T-helper 2 cell treated with Interferon-gamma antibody and Interleukin-4, amounts not matched to agents 100 ng/mL and 5 ng/mL, for 36 hours (primary cell): ENCODE data around the gene DRICH1. TPM values are rescaled to one million over a fixed set of nuclear protein-coding genes. Genes with fewer than 3 reads are reported as not detected.
"Not testable (repeated sequence)": the region's sequence is repeated elsewhere in the genome, so short reads cannot be mapped to it uniquely, and the experiment has no call there.

Experiments
- intact Hi-C: fragments of 100-400 bp; cut with micrococcal nuclease; formaldehyde crosslinking; loops from one replicate; pipeline ENCODE4 v1.15.1; 2023
- total RNA-seq: library from RNA; stranded (reverse); gene quantifications from 2 replicates; pipeline ENCODE4 v1.2.3, GENCODE V29; 2022

The DRICH1 gene
- total RNA-seq, 1 donor from 2014 or later: 1.2 TPM

GRCh38 chr22:23598805-23599518 is 33.2 kb downstream of the DRICH1 start:
- intact Hi-C loops: no loop called here

- intact Hi-C loops: not testable (repeated sequence)
Measured at GRCh38 chr22:23597576-23598268, 34.4 kb downstream of the DRICH1 start.

GRCh38 chr22:23595904-23596303 is 36.2 kb downstream of the DRICH1 start:
- intact Hi-C loops: not testable (repeated sequence)

GRCh38 chr22:23591846-23592245 is 40.3 kb downstream of the DRICH1 start:
- intact Hi-C loops: no loop called here

GRCh38 chr22:23591201-23591791 is 40.8 kb downstream of the DRICH1 start:
- intact Hi-C loops: no loop called here

GRCh38 chr22:23583836-23584235 is 48.3 kb downstream of the DRICH1 start:
- intact Hi-C loops: no loop called here

GRCh38 chr22:23583153-23583552 is 49.0 kb downstream of the DRICH1 start:
- intact Hi-C loops: no loop called here

- intact Hi-C loops: no loop called here
Measured at GRCh38 chr22:23581260-23581650, 50.9 kb downstream of the DRICH1 start.

GRCh38 chr22:23580576-23581259 is 51.4 kb downstream of the DRICH1 start:
- intact Hi-C loops: no loop called here

- intact Hi-C loops: no loop called here
Measured at GRCh38 chr22:23579870-23580575, 52.1 kb downstream of the DRICH1 start, which contains the start of gene IGLL1. Gene IGLL1, minus strand, starts transcription at chr22:23580290. Its CDS starts 100 bp downstream, at chr22:23580190.

GRCh38 chr22:23579280-23579679 is 52.8 kb downstream of the DRICH1 start:
- intact Hi-C loops: no loop called here

GRCh38 chr22:23578306-23578705 is 53.8 kb downstream of the DRICH1 start:
- intact Hi-C loops: no loop called here

GRCh38 chr22:23576681-23577080 is 55.4 kb downstream of the DRICH1 start:
- intact Hi-C loops: no loop called here

- intact Hi-C loops: no loop called here
Measured at GRCh38 chr22:23575601-23576000, 56.5 kb downstream of the DRICH1 start.

- intact Hi-C loops: no loop called here
Measured at GRCh38 chr22:23574877-23575276, 57.2 kb downstream of the DRICH1 start.

GRCh38 chr22:23574371-23574811 is 57.7 kb downstream of the DRICH1 start:
- intact Hi-C loops: no loop called here

GRCh38 chr22:23573701-23574235 is 58.4 kb downstream of the DRICH1 start:
- intact Hi-C loops: not testable (repeated sequence)

- intact Hi-C loops: not testable (repeated sequence)
Measured at GRCh38 chr22:23573106-23573505, 59.0 kb downstream of the DRICH1 start.

GRCh38 chr22:23571486-23571885 is 60.6 kb downstream of the DRICH1 start:
- intact Hi-C loops: no loop called here

- intact Hi-C loops: no loop called here
Measured at GRCh38 chr22:23570681-23571080, 61.4 kb downstream of the DRICH1 start.

GRCh38 chr22:23569716-23570115 is 62.4 kb downstream of the DRICH1 start:
- intact Hi-C loops: no loop called here
